ENCODE results near the gene PTPRG.

The PTPRG gene

DNA sequence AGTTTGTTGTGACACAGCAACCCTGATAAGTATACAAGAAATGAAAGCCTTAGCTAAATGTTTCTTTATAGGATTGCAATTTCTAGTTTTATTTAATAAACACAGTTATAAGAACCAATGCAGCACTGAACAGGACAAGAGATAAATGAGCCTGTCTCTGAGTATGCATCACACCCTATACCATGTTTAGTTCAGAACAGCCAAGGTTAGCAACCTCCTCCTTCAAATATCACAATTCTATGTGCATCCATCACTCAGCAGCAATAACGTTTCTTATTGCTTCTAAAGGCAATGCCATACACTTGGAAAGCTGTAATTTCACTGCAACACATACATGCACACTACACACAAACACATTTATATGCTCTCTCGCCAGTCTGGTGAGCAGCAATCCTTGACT is 280.6 kb downstream of the PTPRG start:
- DNase-seq, result no peak

DNA sequence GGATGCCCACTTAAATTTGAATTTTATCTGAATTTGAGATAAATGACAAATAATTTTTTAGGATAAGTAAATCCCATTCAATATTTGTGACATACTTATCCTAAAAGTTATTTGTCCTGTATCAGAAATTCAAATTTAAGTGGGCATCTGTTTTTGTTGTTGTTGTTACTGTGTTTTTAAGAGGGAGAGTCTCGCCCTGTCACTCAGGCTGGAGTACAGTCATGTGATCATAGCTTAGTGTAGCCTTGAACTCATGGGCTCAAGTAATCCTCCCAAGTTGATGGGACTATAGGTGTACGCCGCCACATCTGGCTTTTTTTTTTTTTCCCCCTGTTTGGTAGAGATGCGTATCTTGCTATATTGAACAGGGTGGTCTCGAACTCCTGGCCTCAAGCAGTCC is 283.0 kb downstream of the PTPRG start:
- DNase-seq, result no peak

GRCh38 chr3:61846488-61846887 is 285.1 kb downstream of the PTPRG start:
- no peak for DNase-seq

GRCh38 chr3:61847784-61848462 is 286.6 kb downstream of the PTPRG start:
- no peak for DNase-seq

- peak; percentile 84 for DNase-seq
These were observed 287.5 kb downstream of the PTPRG start for GRCh38 chr3:61848885-61849284.

DNA sequence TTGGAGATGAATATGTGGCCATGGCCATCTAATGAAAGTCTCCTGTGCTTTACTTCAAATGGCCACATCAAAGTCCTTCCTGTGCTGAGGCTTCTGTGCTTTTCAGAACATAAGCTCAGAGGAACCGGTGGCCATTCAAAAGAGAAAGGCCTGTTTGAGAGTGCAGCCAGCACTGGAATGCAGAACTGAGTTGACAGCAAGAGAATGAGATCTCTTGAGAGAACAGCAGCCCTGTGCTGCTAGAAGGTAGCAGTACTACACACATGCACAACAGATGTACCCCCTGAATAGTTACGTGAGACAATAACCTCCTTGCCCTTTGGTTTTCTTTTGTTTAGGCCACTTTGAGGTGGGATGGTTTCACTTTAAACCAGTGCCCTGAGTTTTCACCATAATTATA is 292.5 kb downstream of the PTPRG start:
- no peak for DNase-seq

DNA sequence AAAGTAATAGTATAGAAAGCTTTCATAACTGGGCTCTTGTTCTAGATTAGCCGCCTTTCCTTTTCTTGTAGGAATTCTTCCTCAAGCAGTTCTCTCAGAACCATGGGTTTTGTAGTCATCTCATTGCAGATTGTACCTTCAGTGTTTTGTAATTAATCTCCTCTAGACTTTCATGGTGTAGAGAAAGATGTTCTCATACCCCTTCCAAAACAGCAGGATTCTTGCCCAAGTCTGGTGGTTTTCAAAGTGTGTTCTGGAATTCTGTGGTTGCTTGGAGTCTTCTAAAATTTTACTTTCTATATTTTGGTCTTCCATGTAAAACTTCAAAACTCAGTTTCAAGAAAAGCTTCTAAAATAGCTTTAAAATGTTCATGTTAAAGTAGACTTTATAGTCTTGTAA is 293.8 kb downstream of the PTPRG start:
- DNase-seq, result no peak

DNA sequence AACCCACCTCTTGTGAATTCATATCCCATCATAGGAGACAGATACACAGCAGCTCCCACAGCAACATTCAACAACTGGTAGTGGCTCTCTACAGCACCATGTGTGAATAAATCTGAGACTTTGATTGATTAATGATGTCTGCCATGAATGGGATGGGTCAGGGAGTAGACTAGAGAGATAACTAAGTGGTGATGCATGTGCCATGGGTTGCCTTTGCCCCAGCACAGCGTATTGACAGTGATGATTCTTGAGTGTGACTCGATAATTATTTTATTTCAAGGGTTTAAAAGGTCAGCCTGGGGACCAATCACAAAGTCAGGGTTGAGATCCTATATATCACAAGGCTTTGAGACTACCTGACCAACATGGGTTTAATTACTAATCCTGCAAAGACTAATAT is 295.9 kb downstream of the PTPRG start:
- no peak for DNase-seq

GRCh38 chr3:61858054-61858453 is 296.7 kb downstream of the PTPRG start:
- peak; percentile 38 for DNase-seq

DNA sequence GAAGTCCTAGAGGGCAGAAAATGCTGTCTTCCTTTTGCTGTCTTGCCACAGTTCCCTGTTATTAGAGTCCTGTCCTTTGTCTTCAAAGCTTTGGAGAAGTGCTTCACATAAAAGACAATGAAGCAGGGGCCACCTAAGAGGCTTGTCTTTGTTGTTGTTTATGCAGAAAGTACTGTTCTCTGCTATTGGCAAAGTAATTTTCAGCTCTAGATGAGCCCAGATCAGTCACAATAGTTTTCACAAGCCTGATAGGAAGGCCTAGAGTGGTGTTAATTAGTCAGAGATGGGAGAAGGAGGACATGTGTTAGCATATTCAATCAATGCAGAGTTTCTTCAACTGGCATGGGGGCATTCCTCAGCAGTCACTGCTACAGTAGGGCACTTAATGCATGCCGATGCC is 300.0 kb downstream of the PTPRG start:
- no peak for DNase-seq

DNA sequence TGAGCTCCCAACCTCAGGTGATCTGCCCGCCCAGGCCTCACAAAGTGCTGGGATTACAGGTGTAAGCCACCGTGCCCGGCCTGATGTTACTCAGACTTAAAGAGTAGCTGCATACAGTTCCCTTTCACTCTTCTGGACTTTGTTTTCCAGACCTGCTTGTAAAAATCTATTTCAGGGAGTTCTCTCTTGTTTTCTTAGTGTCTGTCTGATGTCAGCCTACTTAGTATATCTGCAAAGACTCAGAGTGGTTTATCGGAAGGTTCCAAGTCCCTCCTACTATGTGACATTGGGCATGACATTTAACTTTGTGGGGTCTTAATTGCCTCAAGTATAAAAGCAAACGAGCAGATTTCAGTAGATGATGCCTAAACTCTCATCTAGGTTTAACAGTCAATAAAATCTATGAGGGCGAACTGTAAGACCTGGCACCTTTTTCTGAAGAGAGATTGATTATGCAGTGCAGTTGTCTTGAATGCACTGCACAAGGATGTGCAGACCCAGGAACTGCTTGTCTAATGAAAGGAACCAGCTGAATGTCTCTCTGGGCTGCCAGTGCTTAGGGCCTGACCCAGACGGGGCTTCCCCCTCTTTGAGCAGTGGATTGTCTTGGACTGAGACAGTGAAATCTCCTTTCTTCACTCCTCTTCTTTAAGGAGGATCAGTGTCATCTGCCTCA is 301.4 kb downstream of the PTPRG start:
- no peak for DNase-seq

- DNase-seq, result no peak
These were observed 302.2 kb downstream of the PTPRG start for GRCh38 chr3:61863579-61863978.

GRCh38 chr3:61864886-61865285 is 303.5 kb downstream of the PTPRG start:
- DNase-seq, result peak; percentile 82

DNA sequence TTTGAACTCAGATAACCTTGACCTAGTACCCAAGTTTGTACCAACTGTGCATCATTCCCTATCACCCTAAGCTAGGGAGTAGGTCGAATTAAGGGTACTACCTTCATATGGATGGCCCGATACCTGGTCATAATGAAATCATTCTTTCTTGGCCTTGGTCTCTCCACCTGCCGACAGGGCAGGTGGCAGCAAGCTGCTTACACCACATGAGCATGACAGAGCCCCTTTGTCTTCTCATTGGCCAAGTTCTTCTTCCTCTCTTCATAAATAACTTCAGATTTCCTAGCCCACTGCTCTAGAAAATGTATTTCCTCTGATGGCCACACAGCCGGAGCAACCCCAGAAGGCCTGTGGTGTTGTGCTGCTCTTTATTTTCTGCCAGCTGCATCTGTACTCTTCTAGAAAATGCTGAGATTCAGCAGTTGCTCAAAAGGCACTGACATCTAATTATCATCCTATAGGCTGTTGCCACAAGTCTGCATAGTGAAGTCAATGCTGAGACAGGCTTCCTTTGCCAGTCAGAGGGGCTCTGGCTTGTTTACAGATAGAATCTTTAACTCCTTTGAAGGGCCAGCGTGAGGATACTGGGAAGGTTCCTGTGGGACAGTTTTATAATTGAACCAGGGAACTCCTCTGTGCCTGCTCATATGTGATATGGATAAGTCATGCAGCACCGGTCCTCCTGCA is 304.2 kb downstream of the PTPRG start:
- DNase-seq, result no peak

- DNase-seq, result no peak
These were observed 304.8 kb downstream of the PTPRG start for GRCh38 chr3:61866153-61866542.

- no peak for DNase-seq
These were observed 305.6 kb downstream of the PTPRG start for GRCh38 chr3:61866961-61867461.

DNA sequence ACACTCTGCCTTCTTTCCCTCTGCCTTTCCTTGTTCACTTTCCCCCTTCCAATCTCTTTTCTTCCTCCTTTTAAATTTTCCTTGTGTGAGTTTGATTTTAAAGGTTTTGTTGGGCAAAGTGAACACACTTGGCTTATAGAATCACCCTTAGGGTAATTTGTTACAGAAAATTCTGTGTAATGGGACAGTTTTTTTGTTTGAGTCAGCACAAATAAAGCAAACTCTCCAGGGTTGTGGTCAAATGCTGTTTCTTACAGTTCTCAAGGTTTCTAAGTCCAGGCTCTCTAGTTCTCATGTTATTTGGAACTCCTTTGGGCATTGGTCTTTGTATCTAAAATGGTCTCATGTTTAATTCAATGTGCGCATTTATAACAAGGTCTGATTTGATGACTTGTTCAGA is 307.1 kb downstream of the PTPRG start:
- DNase-seq, result no peak

DNA sequence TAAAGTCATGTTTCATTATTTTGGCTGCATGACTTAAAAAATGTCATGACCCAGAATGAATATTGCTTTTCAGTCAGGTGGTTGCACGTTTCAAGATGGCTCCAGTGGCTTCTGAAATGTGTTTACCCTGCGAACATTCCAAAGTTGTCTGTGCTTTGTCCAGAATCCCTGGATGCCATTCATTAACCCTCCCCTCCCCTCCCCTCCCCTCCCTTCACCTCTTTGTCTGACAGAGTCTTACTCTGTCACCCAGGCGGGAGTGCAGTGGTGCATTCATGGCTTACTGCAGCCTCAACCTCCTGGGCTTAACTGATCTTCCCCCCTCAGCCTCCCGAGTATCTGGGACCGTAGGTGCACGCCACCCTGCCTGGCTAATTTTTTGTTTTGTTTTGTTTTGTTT is 308.0 kb downstream of the PTPRG start:
- DNase-seq, result no peak

DNA sequence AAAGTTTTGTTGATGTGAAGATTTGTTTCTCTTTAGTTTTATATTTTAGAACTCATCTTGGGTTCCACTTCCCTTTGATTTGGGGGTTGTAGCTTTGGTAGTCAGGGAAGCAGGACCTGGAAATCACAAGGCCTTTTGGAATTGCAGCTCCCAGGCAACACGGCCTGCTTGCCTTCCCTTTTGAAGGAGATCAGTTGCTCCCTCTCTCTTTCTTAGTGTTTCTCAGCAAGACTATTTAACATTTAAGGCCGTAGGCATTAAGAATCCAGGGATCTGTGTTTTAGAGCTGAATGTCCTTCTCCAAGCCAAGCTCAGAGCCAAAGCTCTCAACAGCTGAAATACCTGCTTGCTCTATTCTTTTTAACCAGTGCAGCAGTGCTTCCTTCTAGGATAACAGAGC is 310.3 kb downstream of the PTPRG start:
- no peak for DNase-seq

DNA sequence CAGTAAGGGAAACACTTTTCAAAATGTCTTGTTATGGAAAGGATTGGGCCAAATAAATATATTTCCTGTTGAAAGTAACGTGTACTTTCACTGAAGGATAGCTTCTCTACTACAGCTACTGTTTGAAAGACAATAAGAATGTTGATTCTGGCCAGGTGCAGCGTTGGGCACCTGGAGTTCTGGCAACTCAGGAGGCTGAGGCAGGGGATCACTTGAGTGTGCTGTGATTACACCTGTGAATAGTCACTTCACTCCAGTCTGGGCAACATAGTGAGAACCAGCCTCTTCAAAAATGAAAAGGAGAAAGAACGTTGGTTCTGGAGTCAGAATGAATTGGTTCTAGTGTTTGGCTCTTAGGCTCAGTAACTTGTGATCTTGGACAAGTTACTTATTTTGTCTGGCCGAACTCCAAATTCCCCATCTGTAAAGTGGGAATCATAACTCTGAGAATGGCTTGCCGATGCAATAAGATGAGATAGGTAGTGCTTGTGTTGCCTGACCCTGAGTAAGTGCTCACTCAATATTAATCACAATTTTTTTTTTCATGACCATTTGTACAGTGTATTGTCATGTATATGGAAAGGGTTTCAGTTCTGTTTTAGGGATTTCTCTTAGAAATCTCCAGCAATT is 310.8 kb downstream of the PTPRG start:
- DNase-seq, result peak; percentile 24

- peak; percentile 47 for DNase-seq
These were observed 313.9 kb downstream of the PTPRG start for GRCh38 chr3:61875046-61875844.

DNA sequence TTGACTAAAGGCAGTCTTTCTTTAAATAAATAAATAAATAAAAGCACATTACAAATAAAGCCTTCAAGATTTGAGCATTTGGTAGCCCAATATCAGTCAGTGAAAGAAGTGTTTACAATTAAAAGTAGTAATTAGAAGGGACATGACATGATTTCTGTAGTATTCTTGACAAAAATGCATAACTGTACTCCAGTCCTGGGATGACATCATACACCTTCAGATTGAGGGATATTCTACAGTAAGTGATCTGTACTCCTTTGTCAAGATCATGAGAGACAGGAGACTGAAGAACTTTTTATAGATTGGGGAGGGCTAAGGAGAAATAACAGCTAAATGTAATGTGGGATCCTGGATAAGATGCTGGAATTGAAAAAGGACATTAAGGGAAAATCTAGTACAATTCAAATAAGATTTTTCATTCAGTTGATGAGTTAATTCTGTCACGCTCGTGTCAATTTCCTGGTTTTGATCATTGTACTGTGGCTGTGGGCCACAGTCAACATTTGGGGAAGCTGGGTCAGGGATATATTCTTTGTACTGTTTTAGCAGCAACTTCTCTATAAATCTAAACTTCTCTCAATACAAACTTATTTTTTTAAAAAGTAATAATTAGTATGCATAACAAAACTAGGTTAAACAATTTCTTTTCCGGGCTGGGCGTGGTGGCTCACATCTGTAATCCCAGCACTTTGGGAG is 314.8 kb downstream of the PTPRG start:
- DNase-seq, result no peak
